Esophagus squamous epithelium (tissue), 5 donors: ENCODE data around the gene PRELID3B. TPM values are rescaled to one million over a fixed set of nuclear protein-coding genes. Genes with fewer than 3 reads are reported as not detected.

Experiments
- DNase-seq: peaks from one replicate; lab custom pipeline; 2025; lab: John Stamatoyannopoulos, UW
- H3K27ac ChIP-seq, 4 donors: fragments of 200-600 bp; sonication (generic); one replicate each; pipeline ENCODE4 v1.5.1; 2016 to 2019; ENCODE audit warnings: mild to moderate bottlenecking in 1 of 4
- H3K27me3 ChIP-seq, 4 donors: fragments of 200-600 bp; sonication (generic); 1 replicate in 3 of 4; 2 replicates in 1 of 4; pipeline versions ENCODE4 v1.5.1 to v1.6.0; 2017 to 2021; ENCODE audit warnings: antibody characterized with exemption in 1 of 4
- H3K36me3 ChIP-seq, 3 donors: fragments of 200-600 bp; sonication (generic); one replicate each; pipeline ENCODE4 v1.5.1; 2016 to 2019
- H3K4me1 ChIP-seq, 3 donors: fragments of 200-600 bp; sonication (generic); one replicate each; pipeline ENCODE4 v1.5.1; 2017 to 2019
- H3K4me3 ChIP-seq, 4 donors: fragments of 200-600 bp; sonication (generic); 1 replicate in 3 of 4; 2 replicates in 1 of 4; pipeline ENCODE4 v1.5.1; 2016 to 2019; ENCODE audit warnings: mild to moderate bottlenecking in 2 of 4, moderate library complexity in 1 of 4
- H3K9me3 ChIP-seq, 3 donors: fragments of 200-600 bp; sonication (generic); one replicate each; pipeline ENCODE4 v1.5.1; 2016 to 2019
- POLR2A ChIP-seq, 4 donors: fragments of 450-650 bp; IDR thresholded peaks; one replicate each; pipeline ENCODE4 v1.6.1; 2017; ENCODE audit warnings: antibody characterized with exemption in 4 of 4, mild to moderate bottlenecking in 4 of 4, moderate library complexity in 3 of 4
- WGBS, 2 donors: methylation state at CpG; one replicate each; pipeline ENCODE4 v1.1.5; 2018; 5-methylcytosine and 5-hydroxymethylcytosine counted together
- intact Hi-C: fragments of 100-400 bp; cut with DNase I; formaldehyde crosslinking; loops from one replicate; pipeline ENCODE4 v1.15.0; 2022
- total RNA-seq, 4 donors: library from RNA; depleted of rRNA; stranded (reverse); fragments of >200 nt; gene quantifications; one replicate each; pipeline ENCODE4 v1.1.0, GENCODE V29; 2016
- TF ChIP-seq, protein P1 (sequence below), 6 experiments: fragments of 450-650 bp in 4 of 6; fragments of 200-600 bp in 2 of 6; sonication (generic) in 2 of 6; IDR thresholded peaks; one replicate each; pipeline ENCODE4 v1.5.1; 2016 to 2019; ENCODE audit warnings: antibody characterized with exemption in 6 of 6, mild to moderate bottlenecking in 4 of 6, moderate library complexity in 4 of 6
- donor health status: DM: yes; HTN: yes; CAD: no.

Gene PRELID3B
- total RNA-seq, 4 donors from 2014 or later, result 44.7 to 73.1 (median 68.5) TPM

DNA sequence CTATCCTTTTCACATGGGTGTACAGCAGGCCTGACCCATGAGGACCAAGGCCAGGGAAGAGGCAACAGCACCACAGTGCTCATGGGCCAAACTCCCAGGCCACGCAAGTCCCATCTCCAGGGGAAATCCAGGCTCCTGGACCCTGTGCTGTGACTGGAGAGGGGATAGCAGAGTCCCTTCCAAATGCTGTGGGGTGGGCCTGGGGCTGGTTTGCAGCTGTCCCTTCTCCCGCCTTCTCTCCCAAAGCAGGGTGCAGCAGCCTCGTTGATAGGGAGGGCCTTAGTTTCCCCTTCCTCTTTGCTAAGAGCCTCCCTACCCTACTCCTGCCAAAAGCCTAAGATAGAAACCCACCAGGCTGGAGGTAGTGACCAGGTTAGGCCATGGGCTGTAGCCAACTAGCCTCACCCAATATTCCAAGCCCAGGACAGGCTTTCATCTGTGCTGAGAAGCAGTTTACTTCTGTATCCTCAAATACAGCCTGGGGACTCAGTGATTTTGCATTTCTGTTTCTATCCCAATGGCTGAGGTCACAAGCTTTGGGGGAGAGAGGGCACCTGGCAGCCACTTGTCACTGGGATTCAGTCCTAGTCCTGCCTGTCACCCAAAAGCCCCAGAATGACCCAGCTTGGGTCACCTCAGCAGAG, 36.9 kb downstream of the PRELID3B start:
- intact Hi-C loops, result no loop called here
- Histone ChIP-seq H3K36me3 (peaks cover 0 to 27% (median 8%) of the 10 kb centered on the region in 3 donors), H3K27me3 (no peaks in the 10 kb centered on the region), H3K4me3 (peak overlapping the region; percentile 52 to 85 (median 66)), H3K27ac (peak overlapping the region; percentile 77 to 90 (median 86)), H3K4me1 (peaks cover 30 to 66% (median 41%) of the 10 kb centered on the region in 3 donors), H3K9me3 (no peaks in the 10 kb centered on the region)
- TF ChIP-seq, protein P1, sequence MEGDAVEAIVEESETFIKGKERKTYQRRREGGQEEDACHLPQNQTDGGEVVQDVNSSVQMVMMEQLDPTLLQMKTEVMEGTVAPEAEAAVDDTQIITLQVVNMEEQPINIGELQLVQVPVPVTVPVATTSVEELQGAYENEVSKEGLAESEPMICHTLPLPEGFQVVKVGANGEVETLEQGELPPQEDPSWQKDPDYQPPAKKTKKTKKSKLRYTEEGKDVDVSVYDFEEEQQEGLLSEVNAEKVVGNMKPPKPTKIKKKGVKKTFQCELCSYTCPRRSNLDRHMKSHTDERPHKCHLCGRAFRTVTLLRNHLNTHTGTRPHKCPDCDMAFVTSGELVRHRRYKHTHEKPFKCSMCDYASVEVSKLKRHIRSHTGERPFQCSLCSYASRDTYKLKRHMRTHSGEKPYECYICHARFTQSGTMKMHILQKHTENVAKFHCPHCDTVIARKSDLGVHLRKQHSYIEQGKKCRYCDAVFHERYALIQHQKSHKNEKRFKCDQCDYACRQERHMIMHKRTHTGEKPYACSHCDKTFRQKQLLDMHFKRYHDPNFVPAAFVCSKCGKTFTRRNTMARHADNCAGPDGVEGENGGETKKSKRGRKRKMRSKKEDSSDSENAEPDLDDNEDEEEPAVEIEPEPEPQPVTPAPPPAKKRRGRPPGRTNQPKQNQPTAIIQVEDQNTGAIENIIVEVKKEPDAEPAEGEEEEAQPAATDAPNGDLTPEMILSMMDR (IDR thresholded peaks at IDR 0.05), result no peak
- no peak for TF ChIP-seq POLR2A (IDR thresholded peaks at IDR 0.05)
- 20 to 67% methylated on average over 1 of the region's 3 CpGs for WGBS, 2 donors
- no peak for DNase-seq

DNA sequence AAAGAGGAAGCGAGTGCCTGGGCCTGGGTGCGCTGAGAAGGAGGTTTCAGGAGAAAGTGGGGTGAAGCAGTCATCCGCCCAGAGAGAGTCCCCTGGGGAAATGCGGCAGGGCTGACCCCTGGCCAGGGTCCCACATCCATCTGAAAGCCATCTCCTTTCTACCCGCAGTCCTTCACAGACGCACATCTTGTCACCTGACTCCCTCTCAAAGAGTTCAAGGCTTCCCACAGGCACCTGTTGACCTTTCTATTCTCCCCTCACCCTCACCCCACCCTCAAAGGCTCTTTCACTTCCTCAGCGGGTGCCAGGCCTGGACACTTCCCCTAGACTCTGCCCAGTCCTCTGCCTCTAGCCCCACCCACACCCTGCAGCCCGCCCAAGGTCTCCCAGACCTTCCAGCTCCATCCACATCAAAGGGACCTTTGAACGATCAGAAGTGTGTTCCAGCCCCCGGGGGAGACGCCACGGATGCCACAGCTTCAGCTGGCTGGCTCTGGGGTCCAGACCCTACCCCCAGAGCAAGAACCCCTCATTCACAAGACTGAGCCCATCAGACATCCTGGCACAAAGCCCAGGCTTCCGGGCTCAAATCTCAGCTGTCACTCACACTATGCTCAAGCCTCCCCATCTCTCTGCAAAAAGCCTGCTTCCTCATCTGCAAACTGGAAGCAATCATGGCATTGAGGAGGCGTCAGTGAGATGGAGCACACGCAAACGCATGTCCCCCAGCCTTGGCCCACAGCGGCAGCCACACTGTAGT, 37.6 kb downstream of the PRELID3B start:
- WGBS, 2 donors, result 46 to 62% methylated on average over 10 to 17 of the region's 17 CpGs
- peak; percentile 38 for DNase-seq
- Histone ChIP-seq H3K4me3 (peak overlapping the region in 3 of 4 donors; percentile 59 to 85 (median 73)), H3K27me3 (no peaks in the 10 kb centered on the region), H3K9me3 (no peaks in the 10 kb centered on the region), H3K36me3 (peaks cover 0 to 34% (median 8%) of the 10 kb centered on the region in 3 donors), H3K27ac (peak overlapping the region in 3 of 4 donors; percentile 86 to 90 (median 87)), H3K4me1 (peaks cover 24 to 59% (median 34%) of the 10 kb centered on the region in 3 donors)
- TF ChIP-seq, protein P1 (IDR thresholded peaks at IDR 0.05), result no peak
- peak in 1 of 4 donors; percentile 26 for TF ChIP-seq POLR2A (IDR thresholded peaks at IDR 0.05)
- intact Hi-C loops, result no loop called here

DNA sequence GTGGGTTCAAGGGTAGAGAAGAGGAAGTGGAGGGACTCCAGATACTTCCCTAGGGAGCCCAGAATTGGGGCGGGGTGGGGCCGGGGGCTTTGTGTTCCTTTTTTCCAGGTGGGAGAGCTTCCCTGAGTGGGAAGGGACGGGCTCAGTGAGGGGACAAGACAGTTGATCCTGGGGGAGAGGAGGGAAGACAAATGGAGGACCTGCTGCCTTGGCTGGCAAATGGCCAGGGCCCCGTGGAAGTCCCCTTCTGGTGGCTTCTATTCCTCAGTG, 38.2 kb downstream of the PRELID3B start:
- no peak for DNase-seq
- Histone ChIP-seq H3K4me1 (peaks cover 24 to 55% (median 31%) of the 10 kb centered on the region in 3 donors), H3K4me3 (peak overlapping the region in 2 of 4 donors; percentile 73 to 85), H3K36me3 (peaks cover 1 to 39% (median 8%) of the 10 kb centered on the region in 3 donors), H3K9me3 (no peaks in the 10 kb centered on the region), H3K27ac (peak overlapping the region in 3 of 4 donors; percentile 86 to 90 (median 87)), H3K27me3 (no peaks in the 10 kb centered on the region)
- TF ChIP-seq, protein P1 (IDR thresholded peaks at IDR 0.05), result no peak
- no peak for TF ChIP-seq POLR2A (IDR thresholded peaks at IDR 0.05)
- intact Hi-C loops, result no loop called here
- WGBS, 2 donors, result 47 to 49% methylated on average over 3 of the region's 4 CpGs

DNA sequence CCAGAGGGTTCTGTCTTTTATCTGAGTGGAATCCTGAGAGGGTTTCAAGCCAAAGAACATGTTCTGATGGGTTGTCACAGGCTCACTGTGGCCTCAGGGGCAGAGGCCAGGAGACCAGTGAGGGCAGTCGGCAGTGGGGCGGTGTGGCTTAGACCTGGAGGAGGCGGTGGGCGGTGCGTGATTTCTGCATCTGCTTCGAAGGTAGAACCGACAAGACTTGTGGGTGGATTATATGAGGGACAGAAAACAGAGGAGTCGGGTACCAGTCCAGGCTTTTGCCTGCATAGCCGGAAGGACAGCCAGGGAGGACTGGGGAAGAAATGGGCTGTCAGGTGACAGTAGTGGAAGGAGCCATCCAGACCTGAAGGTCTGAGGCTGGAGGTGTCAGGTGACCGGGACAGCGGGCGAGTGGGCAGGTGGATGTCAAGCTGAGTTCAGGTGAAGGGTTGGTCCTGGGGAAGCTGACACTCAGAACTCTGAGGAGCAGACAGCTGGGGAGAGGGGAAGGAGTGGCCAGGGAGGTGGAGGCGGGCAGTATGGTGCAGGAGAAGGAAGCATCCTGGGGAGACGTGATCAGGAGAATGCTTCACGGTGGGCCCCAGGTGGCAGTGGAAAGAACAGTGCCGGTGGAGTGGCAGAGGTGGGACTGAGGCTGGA, 38.6 kb downstream of the PRELID3B start:
- Histone ChIP-seq H3K4me1 (peaks cover 24 to 55% (median 31%) of the 10 kb centered on the region in 3 donors), H3K27me3 (no peaks in the 10 kb centered on the region), H3K4me3 (peak overlapping the region in 2 of 4 donors; percentile 73 to 85), H3K9me3 (no peaks in the 10 kb centered on the region), H3K36me3 (peaks cover 4 to 44% (median 8%) of the 10 kb centered on the region in 3 donors), H3K27ac (peak overlapping the region in 3 of 4 donors; percentile 86 to 90 (median 87))
- 80 to 81% methylated on average over 16 of the region's 16 CpGs for WGBS, 2 donors
- DNase-seq, result no peak
- no peak for TF ChIP-seq POLR2A (IDR thresholded peaks at IDR 0.05)
- TF ChIP-seq, protein P1 (IDR thresholded peaks at IDR 0.05), result no peak
- intact Hi-C loops, result no loop called here
